Gastrocnemius medialis (tissue), 4 donors: Measurements from ENCODE around the gene MAMDC4. TPM values are rescaled to one million over a fixed set of nuclear protein-coding genes. Genes with fewer than 3 reads are reported as not detected.

Experiments used
- ATAC-seq, 2 donors: fragments of 150-250 bp; one replicate each; pipeline ENCODE4 v1.9.1; 2016
- DNase-seq, 2 donors: peaks; one replicate each; pipeline ENCODE4 v3.0.0-alpha.2; 2019
- H3K27ac ChIP-seq, 4 donors: fragments of 200-600 bp; sonication (generic); 1 replicate in 1 of 4; 2 replicates in 3 of 4; pipeline ENCODE4 v1.5.1; 2016 to 2018; ENCODE audit warnings: mild to moderate bottlenecking in 2 of 4, moderate library complexity in 1 of 4
- H3K27me3 ChIP-seq, 3 donors: fragments of 200-600 bp; sonication (generic) in 2 of 3; 1 replicate in 1 of 3; 2 replicates in 2 of 3; pipeline versions ENCODE4 v1.5.1 to v1.6.0; 2016 to 2019; ENCODE audit warnings: mild to moderate bottlenecking in 1 of 3, moderate library complexity in 1 of 3
- H3K36me3 ChIP-seq, 2 donors: fragments of 200-600 bp; sonication (generic) in 1 of 2; one replicate each; pipeline ENCODE4 v1.5.1; 2017 to 2018
- H3K4me1 ChIP-seq, 2 donors: fragments of 200-600 bp; sonication (generic) in 1 of 2; one replicate each; pipeline ENCODE4 v1.5.1; 2016 to 2017; ENCODE audit warnings: mild to moderate bottlenecking in 2 of 2
- H3K4me3 ChIP-seq, 4 donors: fragments of 200-600 bp; sonication (generic) in 3 of 4; 1 replicate in 1 of 4; 2 replicates in 3 of 4; pipeline ENCODE4 v1.5.1; 2016 to 2019; ENCODE audit warnings: mild to moderate bottlenecking in 2 of 4
- H3K9me3 ChIP-seq, 3 donors: fragments of 200-600 bp; sonication (generic) in 2 of 3; 1 replicate in 1 of 3; 2 replicates in 2 of 3; pipeline ENCODE4 v1.5.1; 2016 to 2019
- POLR2A ChIP-seq, 2 donors: fragments of 450-650 bp; IDR thresholded peaks; one replicate each; pipeline ENCODE4 v1.6.1; 2017; ENCODE audit warnings: antibody characterized with exemption in 2 of 2, mild to moderate bottlenecking in 2 of 2, moderate library complexity in 2 of 2
- in situ Hi-C, 4 donors: fragments of 200-750 bp; cut with MboI; loops; one replicate each; pipeline versions ENCODE4 v1.15.0 to v1.8.0; 2017; ENCODE audit warnings: low sequenced_read_pairs in 4 of 4
- intact Hi-C: fragments of 100-400 bp; cut with DNase I; formaldehyde crosslinking; loops from one replicate; pipeline ENCODE4 v1.15.1; 2023; ENCODE audit warnings: low total_unique reads
- total RNA-seq, 4 donors: library from RNA; depleted of rRNA; stranded (reverse); fragments of >200 nt; gene quantifications; one replicate each; pipeline versions ENCODE4 v1.1.0 to v1.2.3, GENCODE V29; 2016
- TF ChIP-seq, protein P1 (sequence below), 5 experiments: fragments of 450-650 bp in 3 of 5; fragments of 200-600 bp in 2 of 5; sonication (generic) in 2 of 5; IDR thresholded peaks in 4 of 5; conservative IDR thresholded peaks in 1 of 5; 1 replicate in 4 of 5; 2 replicates in 1 of 5; pipeline ENCODE4 v1.5.1; 2016 to 2019; ENCODE audit warnings: antibody characterized with exemption in 5 of 5, mild to moderate bottlenecking in 3 of 5, moderate library complexity in 3 of 5

Gene MAMDC4
- total RNA-seq, 4 donors from 2014 or later = 0.95 to 2.3 (median 1.7) TPM

- no peaks in the 10 kb centered on the region for H3K27me3 ChIP-seq
- no peak overlapping the region for H3K27ac ChIP-seq
- ATAC-seq = no peak
- H3K4me1 ChIP-seq = peaks cover 23 to 29% of the 10 kb centered on the region in 2 donors
- in situ Hi-C loops = no loop called here
- no peak overlapping the region for H3K4me3 ChIP-seq
- H3K9me3 ChIP-seq = no peaks in the 10 kb centered on the region
- TF ChIP-seq POLR2A (IDR thresholded peaks at IDR 0.05) = no peak
- TF ChIP-seq, protein P1, sequence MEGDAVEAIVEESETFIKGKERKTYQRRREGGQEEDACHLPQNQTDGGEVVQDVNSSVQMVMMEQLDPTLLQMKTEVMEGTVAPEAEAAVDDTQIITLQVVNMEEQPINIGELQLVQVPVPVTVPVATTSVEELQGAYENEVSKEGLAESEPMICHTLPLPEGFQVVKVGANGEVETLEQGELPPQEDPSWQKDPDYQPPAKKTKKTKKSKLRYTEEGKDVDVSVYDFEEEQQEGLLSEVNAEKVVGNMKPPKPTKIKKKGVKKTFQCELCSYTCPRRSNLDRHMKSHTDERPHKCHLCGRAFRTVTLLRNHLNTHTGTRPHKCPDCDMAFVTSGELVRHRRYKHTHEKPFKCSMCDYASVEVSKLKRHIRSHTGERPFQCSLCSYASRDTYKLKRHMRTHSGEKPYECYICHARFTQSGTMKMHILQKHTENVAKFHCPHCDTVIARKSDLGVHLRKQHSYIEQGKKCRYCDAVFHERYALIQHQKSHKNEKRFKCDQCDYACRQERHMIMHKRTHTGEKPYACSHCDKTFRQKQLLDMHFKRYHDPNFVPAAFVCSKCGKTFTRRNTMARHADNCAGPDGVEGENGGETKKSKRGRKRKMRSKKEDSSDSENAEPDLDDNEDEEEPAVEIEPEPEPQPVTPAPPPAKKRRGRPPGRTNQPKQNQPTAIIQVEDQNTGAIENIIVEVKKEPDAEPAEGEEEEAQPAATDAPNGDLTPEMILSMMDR (IDR thresholded peaks at IDR 0.05 in 4 of 5, conservative IDR thresholded peaks at IDR 0.05 in 1 of 5) = no peak
- peaks cover 0 to 31% of the 10 kb centered on the region in 2 donors for H3K36me3 ChIP-seq
- intact Hi-C loops = no loop called here
- no peak for DNase-seq
Measured at GRCh38 chr9:136860529-136860928, 8.4 kb downstream of the MAMDC4 start.

- H3K27me3 ChIP-seq = no peaks in the 10 kb centered on the region
- H3K4me3 ChIP-seq = no peak overlapping the region
- ATAC-seq (no peak), DNase-seq (no peak)
- H3K36me3 ChIP-seq = peaks cover 0 to 31% of the 10 kb centered on the region in 2 donors
- intact Hi-C loops = no loop called here
- no peaks in the 10 kb centered on the region for H3K9me3 ChIP-seq
- in situ Hi-C loops = no loop called here
- peaks cover 23 to 31% of the 10 kb centered on the region in 2 donors for H3K4me1 ChIP-seq
- TF ChIP-seq, protein P1 (IDR thresholded peaks at IDR 0.05 in 4 of 5, conservative IDR thresholded peaks at IDR 0.05 in 1 of 5) = no peak
- TF ChIP-seq POLR2A (IDR thresholded peaks at IDR 0.05) = no peak
- H3K27ac ChIP-seq = no peak overlapping the region
Measured at GRCh38 chr9:136860933-136861873, 9.1 kb downstream of the MAMDC4 start.

- Histone ChIP-seq H3K9me3 (no peaks in the 10 kb centered on the region), H3K4me1 (peaks cover 26 to 31% of the 10 kb centered on the region in 2 donors), H3K4me3 (no peak overlapping the region), H3K36me3 (peaks cover 0 to 31% of the 10 kb centered on the region in 2 donors), H3K27me3 (no peaks in the 10 kb centered on the region), H3K27ac (no peak overlapping the region)
- intact Hi-C loops = no loop called here
- DNase-seq (no peak), ATAC-seq (no peak)
- in situ Hi-C loops = no loop called here
- TF ChIP-seq, protein P1 (IDR thresholded peaks at IDR 0.05 in 4 of 5, conservative IDR thresholded peaks at IDR 0.05 in 1 of 5) = no peak
- no peak for TF ChIP-seq POLR2A (IDR thresholded peaks at IDR 0.05)
Measured at GRCh38 chr9:136861874-136862457, 9.8 kb downstream of the MAMDC4 start.

DNA sequence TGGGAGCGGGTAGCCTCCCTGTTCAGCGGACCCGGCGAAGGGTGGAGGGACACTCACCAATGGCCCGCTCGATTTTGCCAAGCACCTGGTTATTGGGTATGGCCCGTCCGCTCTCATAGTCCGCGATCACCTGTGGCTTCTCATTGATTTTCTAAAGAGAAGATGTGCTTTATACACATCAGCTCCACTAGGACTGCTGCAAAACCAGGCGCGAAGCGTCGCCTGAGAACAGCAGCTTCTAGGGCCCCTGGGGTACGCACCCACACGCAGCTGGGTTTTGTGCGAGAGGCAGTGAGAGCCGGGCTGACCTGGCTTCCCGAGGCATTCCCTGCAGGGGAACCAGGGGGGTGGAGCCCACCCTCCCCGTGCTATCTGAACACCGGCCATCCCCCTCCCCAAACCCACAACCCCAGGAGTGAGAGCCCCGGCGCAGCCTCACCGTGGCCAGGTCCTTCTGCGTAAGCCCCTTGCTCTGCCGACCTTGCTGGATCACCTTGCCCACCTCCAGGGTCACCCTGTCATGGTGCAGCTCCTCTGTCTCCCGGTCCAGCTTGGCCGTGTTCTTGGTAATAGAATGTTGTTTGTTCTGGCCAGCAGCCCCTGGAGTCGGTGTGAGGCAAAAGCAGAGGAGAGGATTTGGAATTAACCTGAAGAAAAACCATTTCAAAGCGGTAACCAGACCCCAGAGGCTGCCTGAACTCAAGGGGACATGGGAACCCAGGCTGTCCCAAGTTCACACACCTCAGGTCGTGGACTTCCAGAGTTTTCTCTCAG is 10.9 kb downstream of the MAMDC4 start:
- intact Hi-C loops = no loop called here
- in situ Hi-C loops = no loop called here
- H3K27ac ChIP-seq = no peak overlapping the region
- H3K9me3 ChIP-seq = no peaks in the 10 kb centered on the region
- no peak for ATAC-seq
- no peaks in the 10 kb centered on the region for H3K27me3 ChIP-seq
- peaks cover 29 to 31% of the 10 kb centered on the region in 2 donors for H3K4me1 ChIP-seq
- TF ChIP-seq, protein P1 (IDR thresholded peaks at IDR 0.05 in 4 of 5, conservative IDR thresholded peaks at IDR 0.05 in 1 of 5) = no peak
- TF ChIP-seq POLR2A (IDR thresholded peaks at IDR 0.05) = no peak
- DNase-seq = no peak
- H3K4me3 ChIP-seq = no peak overlapping the region
- H3K36me3 ChIP-seq = peaks cover 0 to 31% of the 10 kb centered on the region in 2 donors
